IgD-negative memory B cell (primary cell): ENCODE measurements around the gene GATC. TPM values are rescaled to one million over a fixed set of nuclear protein-coding genes. Genes with fewer than 3 reads are reported as not detected.
A peak's percentile ranks its signal among the peaks of the same experiment; 100 is the strongest.
"Not testable (repeated sequence)": the region's sequence is repeated elsewhere in the genome, so short reads cannot be mapped to it uniquely, and the experiment has no call there.

ENCODE experiments used
- H3K27ac Mint-ChIP-seq, 3 donors: one replicate each; pipeline ENCODE4 v1.8.0; 2020 to 2022; ENCODE audit warnings: mild to moderate bottlenecking in 3 of 3, mixed read lengths in 3 of 3, moderate library complexity in 1 of 3
- H3K27me3 Mint-ChIP-seq: one replicate; pipeline ENCODE4 v1.8.0; 2021; ENCODE audit warnings: mixed read lengths
- H3K36me3 Mint-ChIP-seq: one replicate; pipeline ENCODE4 v1.8.0; 2020; ENCODE audit warnings: mild to moderate bottlenecking, mixed read lengths
- H3K4me1 Mint-ChIP-seq, 3 donors: one replicate each; pipeline ENCODE4 v1.8.0; 2020 to 2022; ENCODE audit warnings: mixed read lengths in 3 of 3, mild to moderate bottlenecking in 1 of 3
- H3K4me3 Mint-ChIP-seq, 4 donors: one replicate each; pipeline ENCODE4 v1.8.0; 2020 to 2022; ENCODE audit warnings: mild to moderate bottlenecking in 4 of 4, mixed read lengths in 4 of 4, moderate library complexity in 3 of 4
- H3K9me3 Mint-ChIP-seq, 3 donors: one replicate each; pipeline ENCODE4 v1.8.0; 2020 to 2021; ENCODE audit warnings: mixed read lengths in 3 of 3, mild to moderate bottlenecking in 1 of 3
- polyA plus RNA-seq: library from polyadenylated mRNA; unstranded; fragments of 300-500 nt; fragmentation: Illumina TruSeq; gene quantifications from one replicate; pipeline ENCODE4 v1.2.3, GENCODE V29; 2021

The GATC gene
- polyA plus RNA-seq, 1 donor from 2014 or later, result 23.0 TPM

DNA sequence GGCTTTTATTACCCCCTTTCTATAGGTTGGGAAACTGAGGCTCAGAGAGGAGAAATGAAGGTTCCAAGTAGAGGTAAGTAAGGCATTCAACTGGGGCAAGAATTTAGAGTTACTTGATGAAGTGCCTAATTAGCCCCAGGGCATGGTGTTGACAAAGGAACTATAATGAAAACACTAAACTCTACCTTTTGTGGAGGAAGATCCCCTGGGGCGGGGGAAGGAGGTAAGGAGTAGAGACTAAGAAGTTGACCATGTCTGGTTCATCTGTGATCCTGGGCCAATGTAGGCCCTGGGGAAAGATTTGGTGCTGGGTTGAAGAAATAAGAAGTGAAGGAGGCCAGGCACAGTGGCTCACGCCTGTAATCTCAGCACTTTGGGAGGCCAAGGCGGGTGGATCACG lies 24.5 kb upstream of the GATC start:
- Mint-ChIP-seq H3K4me3 (no peak overlapping the region), H3K27me3 (peaks cover 2% of the 10 kb centered on the region), H3K4me1 (peaks cover 0 to 2% (median 0%) of the 10 kb centered on the region in 3 donors), H3K36me3 (no peaks in the 10 kb centered on the region), H3K9me3 (no peaks in the 10 kb centered on the region), H3K27ac (no peak overlapping the region)

DNA sequence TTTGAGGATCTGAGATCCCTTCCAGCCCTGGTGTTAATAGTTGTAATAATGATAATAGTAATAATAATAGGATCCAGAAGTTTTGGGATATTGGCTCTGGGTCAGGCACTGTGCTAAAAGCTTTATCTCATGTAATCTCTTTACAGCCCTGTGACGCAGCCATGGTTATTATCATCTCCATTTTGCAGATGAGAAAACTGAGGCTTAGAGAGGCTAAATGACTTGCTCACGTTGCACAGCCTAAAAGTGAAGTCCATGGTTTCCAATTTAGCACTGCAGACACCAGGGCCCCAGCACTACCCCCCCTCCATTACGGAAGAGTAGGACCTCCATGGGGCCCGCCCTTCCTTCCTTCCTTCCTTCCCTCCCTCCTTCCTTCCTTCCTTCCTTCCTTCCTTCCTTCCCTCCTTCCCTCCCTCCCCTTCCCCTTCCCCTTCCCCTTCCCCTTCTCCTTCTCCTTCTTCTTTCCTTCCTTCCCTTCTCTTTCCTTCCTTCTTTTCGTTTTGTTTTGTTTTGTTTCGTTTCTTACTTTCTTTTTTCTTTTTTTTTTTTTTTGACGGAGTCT lies 23.3 kb upstream of the GATC start:
- H3K4me3 Mint-ChIP-seq, result peak overlapping the region in 1 of 4 donors; percentile 71

DNA sequence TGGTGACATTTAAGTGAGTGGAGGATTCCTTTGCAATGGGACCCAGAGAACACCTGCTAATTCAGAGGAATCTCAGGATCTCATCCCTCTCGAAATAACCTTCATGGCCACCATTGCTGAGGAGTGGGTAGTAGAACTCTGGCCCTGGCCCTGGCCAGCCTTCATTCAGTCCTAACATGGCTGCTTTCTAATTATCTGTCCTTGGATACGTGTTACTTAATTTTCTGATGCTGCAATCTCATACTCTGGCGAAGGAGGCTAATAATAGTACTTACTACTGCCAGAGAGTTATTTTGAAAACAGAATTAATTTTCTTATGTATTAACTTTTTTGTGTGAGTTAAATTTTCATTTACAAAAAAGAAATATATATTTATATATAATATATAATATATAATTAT lies 20.4 kb upstream of the GATC start:
- Mint-ChIP-seq H3K27ac (no peak overlapping the region), H3K36me3 (no peaks in the 10 kb centered on the region), H3K9me3 (peaks cover 0 to 1% (median 0%) of the 10 kb centered on the region in 3 donors), H3K4me3 (no peak overlapping the region), H3K4me1 (peaks cover 0 to 5% (median 2%) of the 10 kb centered on the region in 3 donors), H3K27me3 (peaks cover 6% of the 10 kb centered on the region)

More for the DNA sequence above, 23.3 kb upstream of the GATC start:
- no peaks in the 10 kb centered on the region for H3K9me3 Mint-ChIP-seq
- H3K27me3 Mint-ChIP-seq, result peaks cover 2% of the 10 kb centered on the region
- H3K36me3 Mint-ChIP-seq, result no peaks in the 10 kb centered on the region
- H3K27ac Mint-ChIP-seq, result no peak overlapping the region
- H3K4me1 Mint-ChIP-seq, result peaks cover 0 to 2% (median 0%) of the 10 kb centered on the region in 3 donors

DNA sequence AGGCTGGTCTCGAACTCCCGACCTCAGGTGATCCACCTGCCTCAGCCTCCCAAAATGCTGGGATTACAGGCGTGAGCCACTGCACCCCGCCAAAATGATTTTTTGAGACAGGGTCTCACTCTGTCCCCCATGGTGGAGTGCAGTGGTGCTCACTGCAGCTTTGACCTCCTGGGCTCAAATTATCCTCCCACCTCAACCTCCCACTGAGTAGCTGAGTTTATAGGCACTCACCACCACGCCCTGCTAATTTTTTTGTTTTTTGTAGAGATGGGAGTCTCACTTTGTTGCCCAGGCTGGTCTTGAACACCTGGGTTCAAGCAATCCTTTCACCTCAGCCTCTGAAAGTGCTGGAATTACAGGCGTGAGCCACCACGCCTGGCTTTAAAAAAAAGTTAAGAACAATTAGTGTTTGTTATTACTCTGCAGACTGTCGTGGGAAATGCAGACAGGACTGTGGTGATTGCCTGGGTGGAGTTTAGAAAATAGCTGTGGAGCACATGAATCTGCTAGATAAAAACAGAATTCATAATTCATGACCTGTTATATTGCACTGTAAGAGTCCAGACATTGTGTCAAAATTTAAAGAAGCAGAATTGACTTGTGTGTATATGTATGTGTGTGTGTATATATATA lies 17.5 kb upstream of the GATC start:
- Mint-ChIP-seq H3K36me3 (no peaks in the 10 kb centered on the region), H3K27me3 (peaks cover 11% of the 10 kb centered on the region), H3K27ac (no peak overlapping the region), H3K4me1 (peaks cover 0 to 3% (median 2%) of the 10 kb centered on the region in 3 donors), H3K9me3 (peaks cover 0 to 1% (median 0%) of the 10 kb centered on the region in 3 donors), H3K4me3 (no peak overlapping the region)

DNA sequence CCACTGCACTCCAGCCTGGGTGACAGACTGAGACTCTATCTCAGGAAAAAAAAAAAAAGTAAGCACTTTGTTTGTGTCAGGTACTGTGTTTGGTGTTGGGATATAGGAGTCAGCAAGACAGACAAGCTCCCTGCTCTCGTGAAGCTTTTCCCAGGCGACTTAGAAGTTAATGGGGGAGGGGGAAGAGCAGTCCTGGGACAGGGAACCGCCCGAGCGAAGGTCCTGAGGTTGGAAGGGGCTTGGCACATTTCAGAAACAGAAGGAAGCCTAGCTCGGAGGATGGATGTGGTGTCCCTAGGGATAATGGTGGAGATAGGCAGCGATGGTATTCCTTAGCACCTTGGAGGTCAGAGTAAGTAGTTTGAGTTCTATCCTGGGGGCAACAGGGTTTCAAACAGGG lies 16.9 kb upstream of the GATC start:
- Mint-ChIP-seq H3K27me3 (peaks cover 12% of the 10 kb centered on the region), H3K4me3 (no peak overlapping the region), H3K9me3 (peaks cover 0 to 1% (median 0%) of the 10 kb centered on the region in 3 donors), H3K27ac (no peak overlapping the region), H3K4me1 (peaks cover 0 to 3% (median 2%) of the 10 kb centered on the region in 3 donors), H3K36me3 (no peaks in the 10 kb centered on the region)

DNA sequence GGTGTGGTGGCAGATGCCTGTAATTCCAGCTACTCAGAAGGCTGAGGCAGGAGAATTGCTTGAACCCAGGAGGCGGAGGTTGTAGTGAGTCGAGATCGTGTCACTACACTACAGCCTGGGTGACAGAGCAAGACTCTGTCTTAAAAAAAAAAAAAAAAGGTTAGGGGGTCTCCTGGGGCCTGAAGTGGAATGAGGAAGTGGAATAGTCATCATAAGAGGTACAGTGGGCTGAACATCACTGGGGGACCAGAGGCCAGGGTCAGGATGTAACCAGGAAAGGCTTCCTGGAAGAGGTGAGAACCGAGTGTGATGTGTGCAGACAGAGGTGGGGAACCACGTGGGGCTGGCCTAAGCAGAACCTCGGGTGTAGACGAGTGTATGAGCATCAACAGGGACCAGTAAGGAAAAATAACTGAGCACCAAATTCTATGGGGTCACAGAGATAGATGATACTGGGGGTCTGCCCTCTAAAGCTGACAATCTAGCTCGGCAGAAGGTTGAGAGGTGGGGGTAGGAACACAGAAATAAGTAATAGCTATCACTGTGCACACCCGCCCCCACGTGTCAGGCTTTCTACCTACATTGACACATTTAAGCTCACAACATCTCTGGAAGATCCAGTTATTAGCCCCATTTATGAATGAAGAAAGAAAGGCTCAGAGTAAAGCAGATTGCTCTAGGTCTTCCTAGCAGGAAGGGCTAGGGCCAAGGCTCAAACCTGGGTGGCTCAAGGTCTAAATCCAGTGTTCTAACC lies 13.3 kb upstream of the GATC start:
- peaks cover 13% of the 10 kb centered on the region for H3K27me3 Mint-ChIP-seq
- H3K9me3 Mint-ChIP-seq, result peaks cover 0 to 1% (median 0%) of the 10 kb centered on the region in 3 donors
- H3K27ac Mint-ChIP-seq, result no peak overlapping the region
- peaks cover 7 to 9% (median 8%) of the 10 kb centered on the region in 3 donors for H3K4me1 Mint-ChIP-seq
- no peaks in the 10 kb centered on the region for H3K36me3 Mint-ChIP-seq
- H3K4me3 Mint-ChIP-seq, result no peak overlapping the region

DNA sequence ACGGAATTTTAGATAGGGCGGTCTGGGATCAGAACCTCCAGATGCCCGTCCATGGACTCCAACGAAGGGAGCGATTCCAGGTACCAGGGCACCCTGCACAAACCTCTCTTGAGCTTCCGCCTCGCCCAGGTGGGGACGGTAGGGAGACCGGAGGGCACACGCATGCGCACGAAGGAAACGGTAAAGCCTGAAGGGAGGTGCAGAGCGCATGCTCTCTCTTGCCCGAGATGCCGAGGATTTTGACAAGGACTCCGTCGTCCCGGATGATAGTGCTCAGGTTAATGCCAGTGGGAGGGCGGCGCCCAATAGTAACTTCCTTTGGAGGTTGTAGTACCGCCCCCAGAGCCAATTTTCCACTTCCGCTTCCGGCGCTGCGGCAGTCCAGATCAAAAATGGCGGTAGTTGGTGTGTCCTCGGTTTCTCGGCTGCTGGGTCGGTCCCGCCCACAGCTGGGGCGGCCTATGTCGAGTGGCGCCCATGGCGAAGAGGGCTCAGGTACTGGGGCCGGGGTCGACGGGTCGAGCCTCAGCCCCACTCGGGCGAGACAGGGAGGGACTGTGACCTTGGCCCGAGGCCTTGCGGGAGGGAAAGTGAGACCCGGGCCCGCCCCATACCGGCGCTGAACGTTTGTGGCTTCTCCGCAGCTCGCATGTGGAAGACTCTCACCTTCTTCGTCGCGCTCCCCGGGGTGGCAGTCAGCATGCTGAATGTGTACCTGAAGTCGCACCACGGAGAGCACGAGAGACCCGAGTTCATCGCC lies 8.3 kb upstream of the GATC start, which contains the start of gene COX6A1:
Gene COX6A1, plus strand, starts transcription at position 379 of the 760 bp plus-strand sequence. Its CDS starts 14 bp downstream, at position 393.
- H3K4me3 Mint-ChIP-seq, result peak within 1 kb of the TSS; percentile 93 to 99 (median 96)
- peaks cover 16 to 19% (median 18%) of the 10 kb centered on the region in 3 donors for H3K4me1 Mint-ChIP-seq
- no peaks in the 10 kb centered on the region for H3K9me3 Mint-ChIP-seq
- H3K27ac Mint-ChIP-seq, result peak within 1 kb of the TSS; percentile 85 to 98 (median 97)
- H3K27me3 Mint-ChIP-seq, result peaks cover 6% of the 10 kb centered on the region
- H3K36me3 Mint-ChIP-seq, result no peaks in the 10 kb centered on the region

DNA sequence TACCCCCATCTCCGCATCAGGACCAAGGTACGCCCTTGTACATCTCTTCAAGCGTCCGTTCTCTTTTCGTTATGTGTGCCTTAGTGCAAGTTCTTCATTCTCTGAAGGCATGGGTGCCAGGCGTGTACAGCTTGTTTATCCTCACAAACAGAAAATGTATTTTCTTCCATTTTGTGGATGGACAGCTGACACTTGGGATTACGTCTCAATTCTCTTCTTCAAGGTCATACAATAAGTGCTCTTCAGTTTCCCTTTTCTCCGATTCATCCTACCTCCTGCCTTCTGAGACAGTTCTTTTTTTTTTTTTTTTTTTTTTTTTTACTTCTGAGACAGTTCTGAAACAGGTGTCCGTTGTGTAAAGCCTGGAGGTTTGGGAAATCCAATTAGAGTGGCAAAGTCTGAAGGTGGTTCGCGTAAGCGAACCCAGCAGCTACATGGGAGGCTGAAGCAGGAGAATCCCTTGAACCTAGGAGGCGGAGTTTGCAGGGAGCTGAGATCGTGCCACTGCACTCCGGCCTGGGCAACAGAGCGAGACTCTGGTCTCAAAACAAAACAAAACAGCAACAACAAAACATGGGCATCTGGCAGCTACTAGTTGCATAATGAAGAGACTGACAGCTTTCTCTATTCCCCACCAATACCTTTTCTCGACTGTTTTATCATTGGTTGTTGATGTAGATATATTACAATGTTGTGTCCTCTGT lies 7.6 kb upstream of the GATC start:
- H3K27me3 Mint-ChIP-seq, result peaks cover 3% of the 10 kb centered on the region
- peaks cover 16 to 19% (median 18%) of the 10 kb centered on the region in 3 donors for H3K4me1 Mint-ChIP-seq
- H3K9me3 Mint-ChIP-seq, result no peaks in the 10 kb centered on the region
- peak overlapping the region; percentile 93 to 99 (median 96) for H3K4me3 Mint-ChIP-seq
- no peaks in the 10 kb centered on the region for H3K36me3 Mint-ChIP-seq
- H3K27ac Mint-ChIP-seq, result peak overlapping the region; percentile 85 to 98 (median 97)

DNA sequence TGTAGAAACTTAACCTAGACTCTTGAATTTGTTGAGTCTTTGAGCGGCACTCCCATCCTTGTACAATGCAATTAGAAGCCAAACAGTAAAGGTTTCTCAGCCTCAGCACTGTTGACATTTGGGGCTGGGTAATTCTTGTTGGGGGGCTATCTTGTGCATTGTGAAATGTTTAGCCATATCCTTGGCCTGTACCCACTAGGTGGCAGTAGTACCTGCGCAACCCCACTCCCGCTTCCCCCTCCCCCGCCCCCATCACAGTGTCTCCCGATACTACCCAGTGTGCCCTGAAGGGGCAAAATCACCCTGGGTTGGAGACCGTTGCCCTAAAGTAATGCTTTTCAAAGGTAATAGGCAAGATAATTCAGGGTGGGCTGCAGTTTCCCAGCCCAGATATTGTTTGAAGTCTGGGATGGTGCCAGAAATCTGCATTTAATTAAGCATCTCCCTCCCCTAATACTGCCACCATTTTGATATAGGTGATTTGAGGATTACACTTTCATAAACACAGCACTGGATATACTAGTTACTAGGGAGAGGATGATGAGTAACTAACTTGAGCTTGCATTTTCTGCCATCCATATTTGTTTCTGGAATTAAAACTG lies 6.5 kb upstream of the GATC start:
- Mint-ChIP-seq H3K4me3 (peak overlapping the region in 3 of 4 donors; percentile 74 to 97 (median 93)), H3K27ac (peak overlapping the region in 1 of 3 donors; percentile 85), H3K27me3 (no peaks in the 10 kb centered on the region), H3K4me1 (peaks cover 16 to 20% (median 19%) of the 10 kb centered on the region in 3 donors), H3K9me3 (no peaks in the 10 kb centered on the region), H3K36me3 (no peaks in the 10 kb centered on the region)

DNA sequence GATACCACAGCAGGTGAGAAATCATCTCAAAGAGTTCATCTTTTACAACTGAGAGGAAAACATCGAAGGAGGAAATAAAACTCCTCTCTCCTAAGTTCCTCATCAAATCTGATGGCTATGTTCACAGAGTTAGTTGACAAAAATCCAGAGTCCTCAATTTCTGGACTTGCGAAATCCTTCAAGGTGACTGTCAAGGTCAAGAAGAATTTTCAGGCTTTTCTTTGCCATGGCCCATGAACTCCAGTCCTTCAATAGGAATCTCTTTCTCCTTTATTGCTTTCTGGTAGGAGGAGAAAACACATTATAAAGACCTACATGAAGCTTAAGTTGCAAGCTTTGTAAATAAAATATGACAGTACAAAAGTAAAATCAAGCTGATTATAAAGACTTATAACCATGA lies 1.6 kb upstream of the GATC start:
- Mint-ChIP-seq H3K27me3 (peaks cover 1% of the 10 kb centered on the region), H3K4me1 (peaks cover 14 to 22% (median 19%) of the 10 kb centered on the region in 3 donors), H3K36me3 (no peaks in the 10 kb centered on the region), H3K9me3 (no peaks in the 10 kb centered on the region), H3K4me3 (peak overlapping the region in 3 of 4 donors; percentile 68 to 98 (median 90)), H3K27ac (peak overlapping the region in 2 of 3 donors; percentile 46 to 83)

DNA sequence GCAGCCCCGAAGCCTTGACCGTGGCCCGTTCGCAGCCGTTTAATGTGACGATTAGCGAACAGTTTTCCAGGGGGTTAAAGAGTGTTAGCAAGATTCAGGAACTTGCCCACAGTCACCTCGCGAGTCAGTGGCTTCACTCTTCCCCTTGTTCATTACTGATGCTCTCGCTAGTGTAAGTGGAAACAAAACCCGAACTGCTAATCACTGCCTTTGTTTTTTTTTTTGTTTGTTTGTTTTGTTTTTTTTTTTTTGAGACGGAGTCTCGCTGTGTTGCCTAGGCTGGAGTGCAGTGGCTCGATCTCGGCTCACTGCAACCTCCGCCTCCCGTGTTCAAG lies 567 bp downstream of the GATC start:
- H3K9me3 Mint-ChIP-seq, H3K36me3 Mint-ChIP-seq, H3K27me3 Mint-ChIP-seq: not testable (repeated sequence)
- peaks cover 6 to 18% (median 15%) of the 10 kb centered on the region in 3 donors for H3K4me1 Mint-ChIP-seq
- peak overlapping the region; percentile 90 to 99 (median 98) for H3K4me3 Mint-ChIP-seq
- H3K27ac Mint-ChIP-seq, result peak overlapping the region; percentile 83 to 100 (median 97)

DNA sequence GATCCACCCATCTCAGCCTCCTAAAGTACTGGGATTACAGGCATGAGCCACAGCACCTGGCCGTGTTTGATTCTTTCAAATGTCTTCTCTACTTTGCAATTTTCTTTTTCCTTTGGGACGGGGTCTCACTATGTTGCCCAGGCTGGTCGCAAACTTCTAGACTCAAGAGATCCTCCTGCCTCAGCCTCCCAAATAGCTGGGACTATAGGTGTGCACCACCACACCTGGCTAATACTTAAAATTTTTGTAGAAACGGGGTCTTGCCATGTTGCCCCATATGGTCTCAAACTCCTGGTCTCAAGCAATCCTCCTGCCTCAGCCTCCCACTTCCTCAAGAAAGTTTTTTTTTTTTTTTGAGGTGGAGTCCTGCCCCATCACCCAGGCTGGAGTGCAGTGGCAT lies 1.7 kb downstream of the GATC start:
- H3K27ac Mint-ChIP-seq, result peak overlapping the region in 2 of 3 donors; percentile 57 to 83
- peak overlapping the region; percentile 90 to 99 (median 98) for H3K4me3 Mint-ChIP-seq
- H3K9me3 Mint-ChIP-seq, result no peaks in the 10 kb centered on the region
- H3K27me3 Mint-ChIP-seq, result peaks cover 1% of the 10 kb centered on the region
- H3K36me3 Mint-ChIP-seq, result no peaks in the 10 kb centered on the region
- peaks cover 6 to 18% (median 15%) of the 10 kb centered on the region in 3 donors for H3K4me1 Mint-ChIP-seq

DNA sequence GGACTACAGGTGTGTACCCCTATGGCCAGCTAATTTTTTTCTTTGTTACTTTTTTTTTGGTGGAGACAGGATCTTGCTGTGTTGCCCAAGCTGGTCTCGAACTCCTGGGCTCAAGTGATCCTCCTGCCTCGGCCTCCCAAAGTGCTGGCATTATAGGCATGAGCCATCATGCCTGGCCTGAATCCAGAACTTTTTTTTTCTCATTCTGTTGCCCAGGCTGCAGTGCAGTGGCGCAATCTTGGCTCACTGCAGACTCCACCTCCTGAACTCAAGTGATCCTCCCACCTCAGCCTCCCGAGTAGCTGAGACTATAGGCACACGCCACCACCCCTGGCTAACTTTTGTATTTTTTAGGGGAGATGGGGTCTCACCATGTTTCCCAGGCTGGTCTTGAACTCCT lies 6.3 kb downstream of the GATC start:
- H3K4me1 Mint-ChIP-seq, result peaks cover 4 to 11% (median 8%) of the 10 kb centered on the region in 3 donors
- not testable (repeated sequence) for H3K27me3 Mint-ChIP-seq, H3K4me3 Mint-ChIP-seq, H3K9me3 Mint-ChIP-seq, H3K36me3 Mint-ChIP-seq
- H3K27ac Mint-ChIP-seq, result peak overlapping the region in 1 of 3 donors; percentile 48
